SKM-1 (cell line): ENCODE measurements around the gene EIF5A2.

Experiments used
- DNase-seq: peaks from one replicate; lab custom pipeline; 2025; ENCODE audit not compliant: unreplicated experiment; lab: John Stamatoyannopoulos, UW

The EIF5A2 gene

DNA sequence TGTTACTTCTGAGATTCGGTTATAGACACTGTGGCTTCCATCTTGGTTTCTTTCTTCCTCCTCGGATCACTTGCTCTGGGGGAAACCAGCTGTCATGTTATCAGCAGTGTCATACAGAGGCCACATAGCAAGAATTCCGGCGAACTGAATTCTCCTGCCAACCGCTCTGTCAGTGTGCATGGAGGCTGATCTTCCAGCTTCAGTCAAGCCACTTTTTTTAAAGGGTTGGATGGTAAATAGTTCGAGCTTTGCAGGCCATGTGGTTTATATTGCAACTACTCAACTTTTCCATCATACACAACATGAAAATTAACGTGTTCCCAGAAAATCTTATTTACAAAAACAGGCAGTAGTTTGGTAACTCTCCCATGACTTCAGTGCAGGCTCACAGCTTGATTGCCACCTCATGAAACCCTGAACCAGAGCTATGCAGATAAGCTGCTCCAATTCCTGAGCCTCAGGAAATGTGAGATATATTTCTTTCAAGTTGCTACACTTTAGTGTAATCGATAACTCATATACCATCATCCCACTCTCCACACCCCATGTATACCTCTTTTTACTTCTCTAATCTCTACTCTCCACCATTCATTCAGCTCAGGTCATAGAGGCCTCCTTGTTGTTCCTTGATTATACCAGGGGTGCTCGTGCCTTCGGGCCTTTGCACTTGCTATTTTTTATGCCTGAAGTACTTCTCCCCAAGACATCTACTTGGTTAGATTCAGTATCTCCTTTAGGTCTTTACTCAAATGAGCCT lies 45.6 kb downstream of the EIF5A2 start:
- no peak for DNase-seq

DNA sequence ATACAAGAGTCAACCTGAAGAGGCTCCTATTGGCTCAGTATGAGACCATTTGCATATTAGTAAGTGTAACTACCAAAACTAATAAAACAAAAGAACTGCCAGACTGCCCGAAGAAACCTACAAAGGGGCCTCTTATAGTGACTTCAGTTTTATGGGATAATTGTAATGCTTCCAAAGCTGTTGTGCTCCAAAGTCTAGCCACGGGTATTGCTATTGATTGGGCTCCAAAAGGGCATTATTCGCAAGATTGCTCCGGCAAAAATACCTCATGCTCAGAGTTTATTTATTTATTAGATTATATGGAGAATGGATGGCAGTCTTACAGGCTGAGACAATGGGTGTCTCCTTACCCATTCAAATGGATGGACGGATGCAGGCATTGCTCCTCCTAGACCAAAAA lies 49.8 kb downstream of the EIF5A2 start:
- no peak for DNase-seq

DNA sequence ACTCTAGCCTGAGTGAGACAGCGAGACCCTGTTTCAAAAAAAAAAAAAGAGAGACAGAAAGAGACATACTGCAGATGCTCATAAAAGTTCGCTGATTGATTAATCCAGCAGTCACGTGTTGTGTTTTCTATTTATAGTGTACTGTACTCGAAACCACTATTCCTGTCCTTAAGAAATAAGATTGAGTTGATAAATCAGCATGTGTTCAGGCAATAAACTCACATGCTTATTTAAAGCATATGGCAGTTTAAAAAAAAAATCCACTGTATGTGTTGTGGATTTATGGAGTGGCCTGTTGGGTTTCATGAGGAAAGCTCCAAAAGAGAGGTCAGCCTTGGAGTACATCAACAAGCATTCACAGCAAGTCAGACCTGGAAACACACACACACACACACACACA lies 56.1 kb downstream of the EIF5A2 start:
- DNase-seq = no peak

DNA sequence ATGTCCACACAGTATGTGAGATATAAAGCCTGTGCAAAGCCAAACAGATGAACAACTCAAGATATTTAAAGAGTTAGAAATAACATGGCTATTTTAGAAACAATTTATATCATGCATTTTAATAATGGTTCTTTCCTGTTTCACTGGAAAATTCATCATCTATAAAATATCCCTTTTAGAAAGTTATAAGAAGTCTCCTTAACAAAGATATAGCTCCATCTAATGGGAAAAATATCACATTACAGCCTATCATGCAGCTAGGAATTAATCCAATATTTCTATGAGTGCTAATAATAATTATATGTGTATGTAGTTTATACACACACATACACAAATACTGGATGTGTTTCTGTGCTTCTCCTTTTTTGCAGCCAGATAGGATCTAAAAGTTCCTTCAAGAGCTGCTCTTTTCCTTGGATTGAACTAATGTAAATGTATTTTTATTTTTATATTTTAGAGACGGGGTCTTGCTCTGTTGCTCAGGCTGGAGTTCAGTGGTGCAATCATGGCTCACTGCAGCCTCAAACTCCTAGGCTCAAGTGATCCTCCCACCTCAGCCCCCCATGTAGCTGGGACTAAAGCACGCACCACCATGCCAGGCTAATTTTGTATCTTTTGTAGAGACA lies 60.0 kb downstream of the EIF5A2 start:
- no peak for DNase-seq

DNA sequence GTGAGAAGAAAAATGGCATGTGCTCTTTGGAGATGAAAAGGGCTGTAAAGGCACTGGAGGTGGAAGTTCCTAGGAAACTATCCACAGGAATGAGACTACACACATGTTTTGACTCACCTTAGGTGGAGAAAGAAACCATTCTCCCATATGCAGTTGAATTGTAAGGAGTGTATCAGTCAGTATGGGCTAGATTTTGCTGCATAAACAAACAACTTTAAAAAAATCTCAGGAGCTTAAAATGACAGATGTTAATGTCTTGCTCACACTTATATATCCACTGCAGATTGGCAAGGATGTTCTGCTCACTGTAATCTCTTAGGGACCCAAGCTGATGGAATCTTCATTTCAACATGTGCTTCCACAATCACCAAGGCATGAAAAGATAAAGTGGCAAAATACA lies 64.1 kb downstream of the EIF5A2 start:
- DNase-seq = no peak

DNA sequence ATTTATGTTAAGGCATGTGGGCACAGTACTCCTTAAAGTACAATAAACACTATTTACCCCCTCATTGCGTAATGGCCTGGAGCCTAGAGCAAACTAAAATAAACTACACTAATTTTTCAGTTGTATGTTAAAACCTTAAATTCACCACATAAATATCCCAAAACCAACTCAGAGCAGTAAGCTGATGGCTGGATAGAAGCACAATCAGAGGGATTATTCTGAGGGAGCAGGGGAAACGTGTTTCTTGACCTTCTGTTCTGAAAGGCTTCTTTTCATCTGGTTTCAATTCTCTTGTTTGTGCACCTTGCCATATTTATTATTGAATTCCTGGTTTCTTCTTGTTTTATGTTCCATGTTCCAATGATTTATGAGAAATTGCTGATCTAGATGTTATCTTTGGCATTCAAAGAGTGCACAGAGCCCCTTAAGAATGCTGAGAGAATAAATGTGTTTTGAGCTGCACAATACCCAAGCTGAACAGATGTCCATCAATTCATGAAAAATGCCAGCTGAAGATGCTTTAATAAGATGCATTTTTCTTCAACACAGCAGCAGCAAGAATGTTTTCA lies 68.1 kb downstream of the EIF5A2 start:
- no peak for DNase-seq

DNA sequence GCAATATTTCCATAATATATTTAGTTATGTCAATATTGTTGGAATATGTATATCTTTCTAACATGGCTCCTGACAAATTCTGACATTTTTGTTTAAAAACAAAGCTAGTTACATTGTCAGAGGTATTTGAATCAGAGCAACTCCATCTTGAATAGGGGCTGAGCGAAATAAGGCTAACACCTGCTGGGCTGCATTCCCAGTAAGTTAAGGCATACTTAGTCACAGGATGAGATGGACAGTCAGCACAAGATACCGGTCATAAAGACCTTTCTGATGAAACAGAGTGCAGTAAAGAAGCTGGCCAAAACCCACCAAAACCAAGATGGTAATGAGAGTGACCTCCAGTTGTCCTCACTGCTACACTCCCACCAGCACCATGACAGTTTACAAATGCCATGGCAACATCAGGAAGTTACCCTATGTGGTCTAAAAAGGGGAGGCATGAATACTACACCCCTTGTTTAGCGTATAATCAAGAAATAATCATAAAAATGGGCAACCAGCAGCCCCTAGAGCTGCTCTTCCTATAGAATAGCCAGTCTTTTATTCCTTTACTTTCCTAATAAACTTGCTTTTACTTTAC lies 68.8 kb downstream of the EIF5A2 start:
- DNase-seq = no peak
